IPS DF 19.7 (cell line): ENCODE data around the gene PEX16.

Source experiments
- DNase-seq: peaks from one replicate; pipeline ENCODE4 v3.0.0-alpha.2; 2013; ENCODE audit warnings: low read depth, low spot score

The PEX16 gene

GRCh38 chr11:45917623-45918330 lies at the start of gene PEX16:
Gene PEX16 (minus strand): TSS chr11:45917877. CDS start chr11:45917811, 66 bp downstream.
- peak; percentile 88 for DNase-seq

DNA sequence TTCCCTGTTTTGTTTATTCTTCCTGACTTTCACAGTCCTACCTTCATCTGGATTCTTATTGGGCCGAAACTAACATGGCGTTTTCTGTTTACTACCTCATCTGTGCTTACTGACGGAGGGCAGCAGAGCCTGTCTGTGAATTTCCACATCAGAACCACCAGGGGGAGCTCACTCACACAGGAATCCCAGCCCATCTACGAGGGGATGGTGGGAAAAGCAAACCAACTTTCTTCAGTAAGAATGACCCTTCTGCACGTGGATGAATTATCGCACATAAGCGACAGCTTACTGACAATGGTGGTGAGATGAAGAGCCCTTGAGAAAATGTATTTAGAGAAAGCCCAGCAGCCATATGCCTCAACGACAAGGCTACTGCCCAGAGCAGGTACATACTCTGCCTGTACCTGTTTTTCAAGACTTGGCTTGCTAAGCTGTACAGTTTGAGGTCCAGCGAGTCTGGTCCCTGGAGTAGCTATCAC lies 47.3 kb upstream of the PEX16 start:
- DNase-seq: peak; percentile 60

GRCh38 chr11:45961751-45962240 lies 44.1 kb upstream of the PEX16 start:
- DNase-seq: no peak

GRCh38 chr11:45960387-45961095 lies 42.9 kb upstream of the PEX16 start:
- DNase-seq: no peak

- DNase-seq: no peak
Observed at GRCh38 chr11:45959851-45960250, 42.2 kb upstream of the PEX16 start.

DNA sequence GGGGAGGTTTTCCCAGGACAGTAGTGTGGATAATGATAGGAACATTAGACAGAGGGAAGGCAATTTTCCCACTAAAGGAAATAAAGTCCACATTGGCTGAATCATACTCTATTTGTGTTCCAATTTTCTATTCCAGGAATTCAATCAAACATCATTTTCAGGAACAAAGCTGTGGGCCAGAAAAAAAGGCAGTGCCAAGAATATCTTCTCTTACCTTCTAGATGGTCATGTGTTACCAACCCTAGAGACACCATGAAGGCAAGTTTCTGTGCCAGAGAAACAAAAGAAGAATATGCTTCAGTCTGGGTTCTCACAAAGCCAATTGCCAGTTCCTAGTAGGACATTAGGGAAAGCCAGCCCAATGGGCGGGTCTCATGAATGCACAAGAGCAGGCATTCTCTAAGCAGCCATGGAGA lies 32.3 kb upstream of the PEX16 start:
- DNase-seq: no peak

DNA sequence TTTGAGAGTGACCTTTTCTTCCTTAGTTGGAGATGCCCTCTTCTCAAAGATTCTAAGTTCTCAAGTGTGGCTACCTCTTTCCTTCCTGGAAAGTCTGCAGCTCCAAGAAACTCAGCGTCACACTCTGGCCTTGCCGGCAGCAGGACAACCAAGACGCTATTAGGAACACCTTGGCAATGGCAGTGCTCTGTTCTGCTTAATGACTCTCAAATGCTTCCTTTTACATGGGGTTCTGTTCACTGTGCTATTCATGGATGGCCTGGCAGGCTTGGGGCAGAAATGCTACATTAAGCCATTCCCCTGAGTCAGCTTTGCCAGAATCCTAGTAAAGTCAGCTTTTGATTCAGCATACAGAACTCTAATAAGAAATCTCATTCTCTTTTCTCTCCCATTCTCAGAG lies 30.7 kb upstream of the PEX16 start:
- DNase-seq: no peak

DNA sequence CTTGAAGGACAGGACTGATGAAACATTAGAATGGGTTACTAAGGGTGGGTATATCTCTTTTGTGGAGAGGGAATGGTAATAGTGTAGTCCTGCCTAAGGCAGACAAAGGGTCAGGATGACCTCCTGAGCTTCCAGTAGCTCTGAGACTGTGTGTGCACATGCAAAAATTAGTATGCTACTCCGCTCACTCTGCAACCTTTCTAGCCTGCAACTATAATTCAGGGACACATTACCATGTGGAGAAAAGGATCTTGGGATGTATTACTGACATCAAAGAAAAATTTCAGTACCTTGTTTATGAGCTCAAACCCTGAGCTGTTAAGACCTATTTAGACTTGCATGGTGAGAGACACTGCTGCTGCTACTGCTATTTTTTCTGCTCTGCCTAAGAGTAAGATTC lies 30.2 kb upstream of the PEX16 start:
- DNase-seq: no peak

- no peak for DNase-seq
Observed at GRCh38 chr11:45945397-45945999, 27.8 kb upstream of the PEX16 start.

- no peak for DNase-seq
Observed at GRCh38 chr11:45942381-45942780, 24.7 kb upstream of the PEX16 start.

DNA sequence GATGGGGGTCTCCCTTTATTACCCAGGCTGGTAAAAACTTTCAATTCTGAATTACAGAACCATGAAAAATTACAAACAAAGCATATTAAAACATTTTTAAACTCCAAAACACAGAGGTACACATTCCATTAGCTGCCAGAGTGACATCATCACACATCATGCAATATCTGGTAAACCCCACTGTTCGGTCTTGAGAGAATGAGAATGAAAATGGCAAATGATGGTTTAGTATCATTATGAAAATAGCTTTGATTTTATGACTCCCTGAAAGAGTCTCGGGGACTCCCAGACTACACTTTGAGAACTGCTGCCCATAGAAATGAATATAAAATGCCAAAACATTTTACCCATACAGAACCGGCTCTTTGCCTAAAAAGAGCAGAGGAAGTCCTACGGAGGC lies 23.6 kb upstream of the PEX16 start:
- DNase-seq: no peak

DNA sequence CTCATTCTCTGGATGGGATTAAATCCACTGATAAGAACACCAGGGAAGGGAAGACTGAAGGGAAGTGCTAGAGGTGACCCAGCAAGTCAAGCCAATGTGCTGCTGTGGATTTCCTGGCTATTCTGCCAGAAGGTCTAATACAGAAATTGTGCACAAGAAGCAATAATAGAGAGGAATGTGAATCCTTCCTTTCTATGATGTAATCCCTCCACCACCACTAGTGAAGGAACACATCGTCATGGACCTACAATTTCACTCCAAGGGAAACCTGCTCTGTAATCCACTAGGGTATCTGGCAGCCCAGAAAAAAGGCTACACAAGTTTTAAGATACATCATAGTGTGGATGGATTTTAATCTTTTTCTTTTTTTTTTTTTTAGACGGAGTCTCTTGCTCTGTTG lies 22.2 kb upstream of the PEX16 start:
- DNase-seq: no peak

DNA sequence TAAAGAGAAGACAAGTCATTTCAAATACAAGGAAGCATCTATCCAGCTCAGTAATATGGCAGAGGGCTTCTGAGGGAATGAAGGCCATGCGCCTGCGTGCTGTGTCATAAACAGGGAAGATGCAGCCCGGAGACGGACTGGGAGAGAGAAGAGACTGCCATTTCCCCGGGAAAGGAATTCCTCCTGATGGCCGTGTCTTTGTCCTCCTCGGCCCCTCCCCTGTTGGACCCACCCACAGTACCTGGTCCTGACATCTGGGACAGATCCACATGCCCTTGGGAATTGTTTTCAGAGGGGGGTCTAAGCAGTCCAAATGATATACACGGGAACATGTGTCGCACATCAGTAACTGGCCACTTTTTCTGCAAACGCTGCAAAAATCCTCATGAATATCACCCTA lies 20.2 kb upstream of the PEX16 start:
- no peak for DNase-seq

DNA sequence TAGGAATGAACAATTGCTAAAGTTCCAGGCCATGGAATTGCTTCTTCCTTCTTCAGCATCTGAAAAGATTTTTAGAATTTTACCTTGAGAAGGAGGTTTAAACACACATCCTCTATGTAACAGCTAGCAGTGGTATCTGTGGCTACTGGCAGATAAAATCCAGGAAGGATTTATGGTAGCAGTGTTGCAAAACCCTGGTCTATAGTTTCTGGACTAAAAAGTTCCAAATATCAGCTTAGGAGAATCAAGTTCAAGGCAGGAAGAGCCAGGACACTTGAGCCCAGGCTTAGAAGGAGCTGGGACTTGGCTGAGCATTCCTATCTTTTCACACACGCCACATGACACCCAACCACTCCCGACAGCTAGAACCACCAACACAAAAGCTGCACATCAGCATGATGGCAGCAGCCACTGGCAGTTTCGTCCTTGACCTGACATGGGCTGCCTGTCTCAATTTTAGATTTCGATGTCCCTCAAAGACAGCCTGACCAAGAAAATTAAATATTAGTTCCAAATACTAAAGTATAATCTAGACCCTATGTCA lies 18.9 kb upstream of the PEX16 start:
- DNase-seq: no peak

- no peak for DNase-seq
Observed at GRCh38 chr11:45935349-45936064, 17.8 kb upstream of the PEX16 start.

DNA sequence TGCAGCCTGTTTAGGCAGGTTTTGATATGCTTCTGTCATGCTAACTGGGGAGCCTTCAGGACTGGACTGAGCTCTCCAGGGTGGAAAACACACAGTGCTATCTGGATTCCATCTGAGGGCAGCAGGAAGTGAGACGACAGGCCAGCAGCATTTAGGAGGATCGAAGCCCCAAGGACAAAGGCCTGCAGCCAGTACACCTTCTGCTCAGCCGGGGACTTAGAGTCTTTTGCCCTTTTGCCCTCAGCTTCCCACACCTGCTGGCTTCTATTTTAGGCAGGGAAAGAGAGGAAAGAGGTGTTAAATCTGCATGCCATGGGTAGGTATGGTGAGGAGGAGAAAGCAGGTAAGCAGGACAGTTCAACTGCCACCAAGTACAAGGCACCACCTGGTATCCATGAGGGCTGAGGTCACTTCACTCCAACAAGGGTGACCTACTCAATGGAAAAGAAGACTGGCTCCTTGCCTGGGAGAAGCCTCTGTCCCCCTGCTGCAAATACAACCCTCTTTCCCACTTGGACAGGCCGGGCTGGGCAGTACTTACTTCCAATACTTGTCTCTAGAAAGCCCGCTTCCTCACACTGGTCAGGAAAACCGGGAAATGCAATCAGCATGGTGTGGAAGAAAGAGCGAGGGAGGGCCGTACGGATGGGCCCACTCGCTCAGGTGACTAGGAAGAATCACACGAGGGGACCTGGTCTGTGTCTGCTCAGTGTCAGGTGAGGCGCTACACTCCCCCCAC lies 17.1 kb upstream of the PEX16 start:
- no peak for DNase-seq

DNA sequence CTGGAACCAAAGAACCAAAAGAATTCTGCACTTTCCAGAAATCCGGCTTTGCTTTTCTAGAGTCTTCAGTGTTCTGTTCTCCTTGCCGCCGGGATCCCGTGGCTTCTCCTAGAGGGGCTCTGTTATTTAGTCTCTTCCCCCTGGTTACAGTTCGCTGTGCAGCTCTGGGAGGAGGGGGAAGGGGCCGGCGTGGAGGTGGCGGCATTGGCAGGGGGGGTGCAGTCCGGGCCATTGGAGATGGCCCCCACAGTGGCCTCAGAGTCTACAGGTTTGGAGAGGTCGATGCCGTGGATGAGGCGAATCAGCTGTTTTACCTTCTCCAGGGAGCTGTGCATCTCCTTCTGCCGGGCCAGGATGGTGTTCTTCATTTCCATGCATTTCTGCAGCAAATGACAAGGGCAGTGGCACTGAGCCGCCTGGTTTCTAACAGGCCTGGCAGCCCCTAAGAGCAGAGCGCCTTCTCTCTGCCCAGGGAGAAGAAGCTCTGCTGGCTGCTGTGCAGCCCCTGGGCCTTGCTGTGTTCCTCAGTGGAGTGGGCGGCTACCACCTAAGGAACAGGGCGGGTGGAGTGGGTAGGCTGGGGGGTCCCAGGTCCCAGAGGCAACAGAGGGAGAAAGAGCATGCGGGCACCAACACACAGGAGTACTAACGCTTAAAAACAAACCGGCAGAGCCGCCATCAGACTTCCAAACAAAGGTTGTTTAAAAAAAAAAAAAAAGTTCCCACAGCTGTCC lies 16.3 kb upstream of the PEX16 start:
- no peak for DNase-seq

GRCh38 chr11:45933131-45933831 lies 15.6 kb upstream of the PEX16 start:
- no peak for DNase-seq

- DNase-seq: no peak
Observed at GRCh38 chr11:45932217-45932616, 14.5 kb upstream of the PEX16 start.

GRCh38 chr11:45931739-45932138 lies 14.1 kb upstream of the PEX16 start:
- no peak for DNase-seq
